Kasumi-1 (cell line): Measurements from ENCODE around the gene BECN2.
"Not testable (repeated sequence)": the region's sequence is repeated elsewhere in the genome, so short reads cannot be mapped to it uniquely, and the experiment has no call there.

Experiments
- DNase-seq, 2 experiments: peaks; one replicate each; lab custom pipeline; 2025; lab: John Stamatoyannopoulos, UW

Gene BECN2

GRCh38 chr1:241979926-241980325, 22.4 kb downstream of the BECN2 start:
- no peak for DNase-seq

- peak; percentile 23 to 34 for DNase-seq
These were observed 28.2 kb downstream of the BECN2 start for GRCh38 chr1:241985787-241986186.

- not testable (repeated sequence) for DNase-seq
These were observed 30.9 kb downstream of the BECN2 start for GRCh38 chr1:241988389-241988930.

- DNase-seq: no peak
These were observed 32.5 kb downstream of the BECN2 start for GRCh38 chr1:241990040-241990439.

- DNase-seq: no peak
These were observed 35.2 kb downstream of the BECN2 start for GRCh38 chr1:241992734-241993133.

- no peak for DNase-seq
These were observed 36.6 kb downstream of the BECN2 start for GRCh38 chr1:241994171-241994570.

GRCh38 chr1:241997401-241997998, 39.9 kb downstream of the BECN2 start:
- no peak for DNase-seq

- DNase-seq: peak; percentile 37 to 61
These were observed 40.9 kb downstream of the BECN2 start for GRCh38 chr1:241998412-241998921.

- no peak for DNase-seq
These were observed 41.5 kb downstream of the BECN2 start, which contains the start of gene MAP1LC3C for GRCh38 chr1:241999026-241999425. TSS of gene MAP1LC3C (minus strand) at chr1:241999098. CDS start at chr1:241999008, 90 bp downstream.

GRCh38 chr1:242000434-242000833, 42.9 kb downstream of the BECN2 start:
- DNase-seq: no peak

GRCh38 chr1:242002072-242002471, 44.5 kb downstream of the BECN2 start:
- no peak for DNase-seq

GRCh38 chr1:242002510-242002909, 44.9 kb downstream of the BECN2 start:
- no peak for DNase-seq

- no peak for DNase-seq
These were observed 47.4 kb downstream of the BECN2 start for GRCh38 chr1:242004751-242005495.

GRCh38 chr1:242005866-242006535, 48.4 kb downstream of the BECN2 start:
- no peak for DNase-seq

- DNase-seq: no peak
These were observed 49.4 kb downstream of the BECN2 start for GRCh38 chr1:242006976-242007375.
